DMS 273 (cell line): ENCODE data around the gene CBFA2T3.

ENCODE experiments used
- DNase-seq: peaks from one replicate; lab custom pipeline; 2025; ENCODE audit not compliant: unreplicated experiment; lab: John Stamatoyannopoulos, UW

CBFA2T3 gene

DNA sequence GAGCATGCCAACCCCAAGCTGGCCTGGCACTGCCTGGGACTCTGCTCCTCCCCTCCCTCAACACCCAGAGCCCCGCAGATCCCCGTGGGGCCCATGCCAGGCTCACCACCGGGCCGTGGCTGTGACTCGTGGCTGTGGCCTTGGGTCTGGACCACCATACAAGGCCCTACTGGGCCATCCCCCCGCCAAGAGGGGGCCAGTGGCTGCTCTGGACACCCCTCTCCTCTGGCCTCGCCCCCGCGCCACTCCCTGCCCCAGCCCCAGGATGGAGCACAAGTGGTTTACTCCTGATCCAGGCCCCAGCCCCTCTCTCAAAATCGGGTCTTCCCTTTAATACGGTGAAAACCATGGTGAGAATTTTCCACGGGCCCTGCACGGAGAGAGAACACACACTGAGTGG is 113.6 kb downstream of the CBFA2T3 start:
- no peak for DNase-seq

- no peak for DNase-seq
These were observed 114.0 kb downstream of the CBFA2T3 start for GRCh38 chr16:88862968-88863367.

- DNase-seq, result no peak
These were observed 115.6 kb downstream of the CBFA2T3 start for GRCh38 chr16:88861359-88861758.

DNA sequence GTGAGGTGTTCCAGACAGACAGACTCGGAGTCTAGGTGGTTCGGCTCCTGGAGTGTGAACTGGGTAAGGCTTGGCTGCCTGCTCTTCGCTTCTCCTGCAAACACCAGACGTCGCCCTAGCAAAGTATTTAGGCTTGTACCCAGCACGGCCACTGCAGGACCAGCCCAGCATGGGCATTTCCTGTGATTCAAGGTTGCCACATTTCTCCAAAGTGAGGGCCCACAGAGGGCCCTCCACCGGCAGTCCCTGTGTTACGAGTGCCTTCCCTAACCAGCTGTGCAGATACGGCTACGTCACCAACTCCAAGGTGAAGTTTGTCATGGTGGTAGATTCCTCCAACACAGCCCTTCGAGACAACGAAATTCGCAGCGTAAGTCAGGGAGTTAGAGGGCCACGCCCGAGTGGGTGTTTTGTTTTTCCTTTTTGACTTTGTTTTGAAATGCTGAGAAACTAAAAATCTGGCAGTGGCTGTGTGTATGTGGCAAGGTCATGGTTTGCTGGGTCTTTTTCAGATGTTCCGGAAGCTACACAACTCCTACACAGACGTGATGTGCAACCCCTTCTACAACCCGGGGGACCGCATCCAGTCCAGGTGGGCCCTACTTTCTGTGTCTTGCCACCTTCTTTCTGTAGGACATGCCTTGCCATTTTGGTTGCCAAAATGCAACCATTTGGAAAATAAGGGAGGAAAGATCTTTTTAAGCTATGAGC is 117.5 kb downstream of the CBFA2T3 start:
- DNase-seq, result no peak

- DNase-seq, result peak; percentile 90
These were observed 119.2 kb downstream of the CBFA2T3 start for GRCh38 chr16:88857728-88858339.

DNA sequence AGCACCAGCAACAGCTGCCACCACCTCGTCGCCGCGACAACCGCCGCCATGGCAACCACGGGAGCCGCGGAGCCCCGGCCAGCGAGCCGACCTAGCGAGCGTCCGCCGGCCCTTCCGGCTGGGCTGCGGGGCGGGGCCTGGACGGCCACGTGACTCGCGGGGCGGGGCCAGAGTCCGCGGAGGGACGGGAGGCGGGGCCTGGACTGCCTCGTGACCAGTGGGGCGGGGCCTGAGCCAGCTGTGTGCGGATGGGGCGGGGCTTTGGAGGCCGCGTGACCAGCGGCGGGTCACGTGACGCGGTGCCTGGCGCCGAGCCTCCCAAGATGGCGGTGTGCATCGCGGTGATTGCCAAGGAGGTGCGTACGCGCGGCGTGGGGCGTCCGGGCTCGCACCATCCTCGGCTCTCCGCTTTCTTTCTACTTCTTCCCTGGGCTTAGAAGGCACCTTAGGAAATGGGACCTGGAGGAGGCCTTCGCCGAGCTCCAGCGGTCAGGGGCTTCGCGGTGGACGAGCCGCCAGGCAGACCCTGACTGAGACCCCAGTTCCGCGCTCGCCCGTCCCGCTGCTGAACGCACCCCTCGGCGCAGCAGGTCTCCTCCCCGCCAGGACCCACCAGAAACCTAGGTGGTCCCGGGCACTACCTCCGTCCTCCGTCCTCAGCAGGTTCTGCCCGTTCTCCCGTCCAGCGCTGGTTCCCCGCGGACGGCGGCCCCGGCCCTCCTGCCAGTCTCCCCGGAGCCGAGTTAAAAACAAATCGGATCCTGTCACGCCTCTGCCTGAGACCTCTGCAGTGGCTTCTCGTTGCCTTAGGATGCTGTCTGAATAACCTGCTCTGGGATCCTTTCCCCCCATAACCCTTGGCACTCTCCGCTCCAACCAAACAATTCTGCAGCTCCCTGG is 119.9 kb downstream of the CBFA2T3 start, which contains the start of the genes GALNS and TRAPPC2L:
Gene GALNS, minus strand, starts transcription at position 120 of the 900 bp plus-strand sequence. Its CDS starts 70 bp downstream, at position 50.
Gene TRAPPC2L, plus strand, starts transcription at position 300 of the 900 bp plus-strand sequence. Its CDS starts 24 bp downstream, at position 324.
- peak; percentile 98 for DNase-seq

DNA sequence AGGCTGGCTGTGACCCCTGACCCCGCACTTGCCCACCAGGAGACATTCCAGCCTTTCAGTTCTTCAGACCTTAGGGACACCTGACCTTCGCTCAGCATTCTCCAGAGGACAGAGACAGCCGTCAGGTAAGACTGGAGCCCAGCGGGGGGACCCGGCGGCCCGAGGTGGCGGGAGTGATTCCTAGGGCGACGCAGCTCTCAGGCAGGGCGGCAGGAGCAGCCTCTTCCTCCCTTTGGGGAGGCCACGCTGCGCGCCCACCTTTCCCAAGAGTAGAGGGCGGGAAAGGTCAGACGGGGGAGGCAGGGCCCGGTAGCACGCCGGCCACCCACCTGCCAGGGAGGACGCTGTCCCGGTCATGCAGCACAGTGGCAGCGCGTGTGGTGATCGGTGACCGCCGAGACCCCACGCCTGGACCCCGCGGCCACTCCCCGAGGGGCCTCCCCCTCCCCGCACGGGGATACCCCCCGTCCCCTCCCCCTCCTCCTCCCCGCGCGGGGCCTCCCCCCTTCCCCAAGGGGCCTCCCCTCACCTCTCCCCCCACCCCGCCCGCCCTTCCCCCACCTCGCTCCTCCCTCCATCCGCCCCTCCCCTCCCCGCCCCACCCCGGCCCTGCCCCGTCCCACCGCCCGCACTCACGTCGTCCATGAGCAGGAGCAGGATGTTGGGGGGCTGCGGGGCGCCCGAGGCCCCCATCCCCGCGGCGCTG is 120.7 kb downstream of the CBFA2T3 start:
- no peak for DNase-seq

- no peak for DNase-seq
These were observed 121.3 kb downstream of the CBFA2T3 start for GRCh38 chr16:88855736-88856121.

DNA sequence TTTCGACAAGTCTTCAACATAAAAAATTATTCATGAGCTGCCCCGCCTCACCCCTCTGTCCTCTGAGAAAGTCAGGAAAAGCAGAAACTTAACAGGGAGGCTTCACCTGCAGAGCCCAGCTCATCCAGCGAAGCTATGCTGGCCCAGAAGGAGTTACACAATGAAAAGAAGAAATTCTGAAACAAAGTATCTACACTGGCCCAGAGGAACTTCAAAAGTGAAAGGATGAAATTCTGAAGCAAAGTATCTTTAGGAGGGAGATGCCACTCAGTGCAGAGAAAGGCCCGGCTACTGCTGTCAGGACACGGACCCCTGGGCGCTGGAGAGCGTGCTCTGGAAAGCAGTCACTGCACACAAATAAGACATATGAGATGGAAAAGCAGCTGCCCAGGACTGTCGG is 121.8 kb downstream of the CBFA2T3 start:
- DNase-seq, result no peak

GRCh38 chr16:88854306-88855111 is 122.5 kb downstream of the CBFA2T3 start:
- DNase-seq, result no peak

- no peak for DNase-seq
These were observed 123.6 kb downstream of the CBFA2T3 start for GRCh38 chr16:88853325-88853941.

DNA sequence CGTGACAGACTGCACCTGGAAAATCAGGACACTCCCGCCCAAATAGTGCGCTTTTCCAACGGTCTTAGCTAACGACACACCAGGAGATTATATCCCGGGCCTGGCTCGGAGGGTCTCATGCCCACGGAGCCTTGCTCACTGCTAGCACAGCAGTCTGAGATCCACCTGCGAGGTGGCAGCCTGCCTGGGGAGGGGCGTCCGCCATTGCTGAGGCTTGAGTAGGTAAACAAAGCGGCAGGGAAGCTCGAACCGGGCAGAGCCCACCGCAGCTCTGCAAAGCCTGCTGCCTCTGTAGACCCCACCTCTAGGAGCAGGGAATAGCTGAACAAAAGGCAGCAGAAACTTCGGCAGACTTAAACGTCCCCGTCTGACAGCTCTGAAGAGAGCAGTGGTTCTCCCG is 125.4 kb downstream of the CBFA2T3 start:
- no peak for DNase-seq

DNA sequence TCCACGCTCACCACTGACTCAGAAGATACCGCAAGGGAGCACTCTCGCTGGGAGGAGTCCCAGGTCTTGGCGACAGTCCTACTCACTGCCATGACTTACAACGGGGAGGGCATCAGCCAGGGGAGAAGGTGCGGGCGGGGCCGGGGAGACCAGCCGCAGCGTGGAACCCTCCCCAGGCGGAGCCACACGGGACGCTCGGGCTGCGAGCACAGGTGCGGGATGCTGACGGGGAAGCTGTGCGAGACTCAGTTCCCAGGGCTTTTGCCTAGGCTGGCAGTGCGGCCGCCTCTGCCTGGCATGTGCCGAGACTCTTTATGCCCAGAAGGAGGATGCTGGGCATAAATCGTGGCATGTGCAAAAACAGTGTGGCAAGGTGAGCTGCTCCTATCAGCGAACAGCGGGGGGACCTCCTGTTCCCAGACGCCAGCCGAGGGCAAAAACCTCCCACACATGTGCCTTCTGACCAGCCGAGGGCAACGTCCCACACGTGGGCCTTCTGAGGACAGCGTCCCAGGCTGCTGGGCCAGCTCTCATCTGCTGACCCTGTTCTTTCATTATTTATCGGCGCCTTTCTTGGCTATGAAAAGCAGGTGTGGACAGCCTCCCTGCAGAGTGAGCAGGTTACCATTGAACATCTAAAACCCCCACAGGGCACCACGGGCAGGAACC is 126.3 kb downstream of the CBFA2T3 start:
- DNase-seq, result no peak

- no peak for DNase-seq
These were observed 128.4 kb downstream of the CBFA2T3 start for GRCh38 chr16:88848557-88848956.

- DNase-seq, result no peak
These were observed 129.4 kb downstream of the CBFA2T3 start for GRCh38 chr16:88847654-88848053.

- DNase-seq, result no peak
These were observed 130.9 kb downstream of the CBFA2T3 start for GRCh38 chr16:88846088-88846487.

- DNase-seq, result peak; percentile 62
These were observed 132.5 kb downstream of the CBFA2T3 start for GRCh38 chr16:88844419-88845036.

DNA sequence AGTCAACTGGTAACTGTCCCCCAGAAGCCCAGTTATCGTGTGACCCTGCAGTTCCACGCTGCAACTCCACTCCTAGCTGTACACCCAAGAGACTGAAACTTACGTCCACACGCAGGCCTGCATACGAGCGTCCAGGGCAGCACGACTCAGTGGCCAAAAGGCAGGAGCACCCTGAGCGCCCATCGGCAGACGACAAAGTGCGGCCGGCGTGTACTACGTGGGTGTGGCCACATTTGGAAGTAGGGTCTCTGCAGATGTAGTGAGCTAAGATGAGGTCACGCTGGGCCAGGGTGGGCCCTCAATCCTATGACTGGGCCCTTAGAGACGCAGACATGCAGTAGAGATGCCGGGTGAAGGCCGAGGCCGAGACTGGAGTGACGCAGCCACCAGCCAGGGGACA is 133.8 kb downstream of the CBFA2T3 start:
- DNase-seq, result no peak

GRCh38 chr16:88842806-88843205 is 134.2 kb downstream of the CBFA2T3 start:
- DNase-seq, result no peak
